ENCODE measurements around the gene SULT2B1.
"Not testable (repeated sequence)": the region's sequence is repeated elsewhere in the genome, so short reads cannot be mapped to it uniquely, and the experiment has no call there.

SULT2B1 gene

DNA sequence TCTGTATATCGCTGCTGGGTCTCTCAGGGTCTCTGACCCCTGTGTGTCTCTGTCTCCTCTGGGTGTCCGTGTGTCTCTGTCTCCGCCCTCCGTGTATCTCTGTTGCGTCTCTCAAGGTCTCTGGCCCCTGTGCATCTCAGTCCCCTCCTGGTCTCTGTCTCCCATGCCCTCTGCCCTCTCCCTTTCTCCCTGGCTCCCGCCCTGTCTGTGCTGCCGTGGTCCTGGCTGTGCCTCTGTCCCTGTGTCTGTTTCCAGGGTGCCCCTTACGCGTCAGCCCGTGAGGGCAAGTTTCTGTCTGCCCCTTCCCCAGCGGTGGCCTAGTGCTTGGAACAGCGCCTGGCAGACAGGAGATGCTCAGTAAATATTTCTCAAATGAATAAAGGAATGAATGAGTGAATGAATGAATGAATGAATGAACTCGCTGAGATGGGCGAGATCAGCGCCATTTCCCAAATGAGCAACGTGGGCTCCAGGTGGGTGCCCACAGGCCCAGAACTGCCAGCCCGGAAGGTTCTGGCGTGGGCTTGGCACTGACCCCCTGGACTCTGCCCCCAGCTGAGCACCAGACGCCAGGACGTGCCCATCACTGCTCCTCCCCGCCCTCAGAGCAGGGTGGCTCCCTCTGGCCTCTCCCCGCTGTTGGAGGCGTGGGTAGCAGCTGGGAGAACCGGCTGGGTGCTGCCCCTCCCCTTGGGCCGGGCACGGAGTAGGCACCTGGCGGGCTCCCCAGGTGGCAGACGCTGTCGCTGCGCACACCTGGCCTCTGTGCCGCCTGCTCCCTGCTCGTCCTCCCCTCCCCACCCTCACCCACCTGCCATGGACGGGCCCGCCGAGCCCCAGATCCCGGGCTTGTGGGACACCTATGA, at the start of gene SULT2B1:
TSS of gene SULT2B1 (plus strand) at position 736 of the 866 bp plus-strand sequence. CDS start at position 817, 81 bp downstream.
- no peak for FAIRE-seq

DNA sequence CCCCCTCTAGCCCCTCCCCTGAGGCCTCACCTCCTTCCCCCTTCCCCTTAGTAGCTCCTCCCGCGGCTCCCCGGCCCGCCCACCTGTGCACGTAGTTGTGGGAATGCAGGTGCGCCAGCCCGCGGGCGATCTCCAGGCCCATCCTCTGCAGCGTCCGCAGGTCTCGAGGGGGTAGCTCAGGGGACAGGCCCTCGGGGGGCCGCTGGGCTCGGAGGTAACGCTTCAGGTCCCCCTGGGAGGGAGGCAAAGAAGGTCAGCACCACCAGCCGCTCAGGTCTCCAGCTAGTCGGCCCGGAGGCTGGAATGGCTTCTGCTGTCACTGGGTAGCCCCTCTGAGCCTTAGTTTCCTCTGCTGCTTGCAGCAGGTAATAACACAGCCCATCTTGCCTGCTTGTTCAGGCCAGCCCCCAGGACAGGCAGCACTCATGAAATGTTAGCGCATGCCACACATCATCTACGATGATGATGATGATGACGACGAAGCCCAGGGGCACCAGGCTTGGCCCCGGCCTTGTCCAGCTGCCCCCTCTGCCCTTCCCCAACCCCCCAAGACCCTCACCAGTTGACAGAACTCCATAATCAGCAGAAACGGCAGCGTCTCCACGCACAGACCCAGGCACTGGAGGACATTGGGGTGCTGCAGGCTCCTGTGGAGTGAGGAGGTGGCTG, 49.5 kb upstream of the SULT2B1 start:
- no peak for FAIRE-seq

GRCh38 chr19:48506138-48506733, 45.7 kb upstream of the SULT2B1 start:
- peak; percentile 50 for FAIRE-seq

- no peak for FAIRE-seq
Observed at GRCh38 chr19:48507911-48508439, 44.0 kb upstream of the SULT2B1 start.

GRCh38 chr19:48508729-48509411, 43.1 kb upstream of the SULT2B1 start:
- no peak for FAIRE-seq

DNA sequence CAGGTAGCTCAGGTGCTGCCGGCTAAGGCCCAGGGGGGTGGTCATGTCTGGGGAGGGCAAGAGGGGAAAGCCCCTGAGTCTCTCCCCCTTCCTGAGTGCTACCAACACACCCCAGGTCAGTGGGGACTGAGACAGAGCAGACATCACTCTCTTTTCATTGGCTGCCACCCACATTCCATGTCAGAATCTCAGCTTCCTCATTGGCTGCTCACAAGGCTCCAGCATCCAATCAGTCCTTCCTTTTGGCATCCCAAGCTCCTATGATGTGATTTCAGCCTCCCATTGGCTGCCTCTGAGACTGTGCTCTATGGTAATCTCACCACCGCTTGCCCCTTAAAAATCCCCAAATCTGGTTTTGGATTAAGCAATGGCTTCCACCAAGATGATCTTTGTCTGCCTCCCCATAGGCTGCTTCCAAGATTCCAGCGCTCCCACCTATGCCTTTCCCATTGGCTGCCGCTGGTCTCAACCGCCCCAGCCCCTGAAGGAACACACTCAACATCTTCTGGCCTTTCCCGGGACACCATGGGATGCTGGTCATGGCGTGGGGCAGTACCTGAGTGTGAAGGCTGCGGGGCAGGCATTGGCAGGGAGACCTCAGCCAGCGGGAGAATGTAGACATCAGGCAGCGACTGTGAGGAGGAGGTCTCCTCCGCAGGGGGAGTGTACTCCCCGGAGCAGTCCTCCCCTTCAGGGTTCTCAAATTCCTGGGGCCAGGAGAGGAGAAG, 42.3 kb upstream of the SULT2B1 start:
- FAIRE-seq, result no peak

DNA sequence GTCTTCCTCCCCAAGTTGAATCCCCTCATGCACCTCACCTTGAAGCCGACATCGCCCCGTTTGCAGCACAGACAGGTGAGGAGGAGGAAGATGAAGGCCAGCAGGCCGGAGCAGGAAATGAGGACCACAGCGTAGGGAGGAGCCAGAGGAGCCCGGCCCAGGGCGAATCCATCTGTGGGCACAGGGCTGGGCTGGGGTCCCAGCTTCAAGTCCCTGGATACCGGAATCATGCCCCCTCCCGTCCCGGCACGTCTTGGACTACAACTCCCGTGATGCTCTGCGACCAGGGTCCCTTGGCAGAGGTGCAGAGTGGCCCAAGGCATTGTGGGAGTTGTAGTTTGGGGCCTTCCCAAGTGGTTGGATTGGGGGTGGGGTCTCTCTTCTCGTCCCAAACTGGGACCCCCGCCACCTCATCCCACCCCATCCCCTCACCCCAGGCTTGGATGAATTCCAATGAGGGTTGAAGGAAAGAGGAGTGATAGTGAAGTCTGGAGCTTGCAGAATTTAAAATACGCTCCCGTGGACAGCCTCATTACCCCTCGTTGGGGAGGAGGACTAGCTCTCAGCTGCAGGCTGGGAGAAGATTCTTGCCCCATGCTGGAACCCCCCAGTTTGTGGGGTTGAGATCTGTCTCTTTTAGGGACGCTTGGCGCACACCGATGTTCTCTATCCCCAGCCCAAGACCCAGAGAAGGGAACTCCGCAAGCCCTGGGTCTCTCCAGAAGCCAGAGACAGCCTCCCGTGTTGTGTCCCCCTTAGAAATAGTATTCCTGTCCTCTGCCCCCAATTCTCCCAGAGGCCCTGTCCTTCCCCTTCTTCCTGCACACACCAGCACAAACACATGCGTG, 41.3 kb upstream of the SULT2B1 start:
- no peak for FAIRE-seq

DNA sequence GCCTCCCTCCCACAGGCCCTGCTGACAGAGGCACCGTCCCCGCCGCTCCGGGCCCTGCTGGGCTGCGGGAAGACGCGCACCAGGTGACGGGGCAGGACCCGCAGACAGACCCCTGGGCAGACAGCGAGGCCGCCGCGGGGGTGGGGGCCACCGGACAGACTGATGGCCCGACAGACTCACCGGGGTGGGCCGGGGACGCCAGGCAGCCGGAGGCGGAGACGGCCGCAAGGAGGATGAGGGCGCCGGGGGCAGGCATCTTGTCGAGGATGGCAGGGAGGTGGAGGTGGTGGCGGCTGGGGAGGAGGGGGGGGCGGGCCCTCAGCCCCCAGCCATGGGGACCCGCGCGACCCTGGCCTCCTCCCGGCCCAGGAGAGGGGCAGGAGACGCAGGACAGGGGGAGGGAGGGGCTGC, 40.6 kb upstream of the SULT2B1 start:
- no peak for FAIRE-seq

- no peak for FAIRE-seq
Observed at GRCh38 chr19:48511800-48512503, 40.0 kb upstream of the SULT2B1 start, which contains the start of gene LMTK3. LMTK3 (minus strand) TSS chr19:48511835; CDS start chr19:48511576, 259 bp downstream.

DNA sequence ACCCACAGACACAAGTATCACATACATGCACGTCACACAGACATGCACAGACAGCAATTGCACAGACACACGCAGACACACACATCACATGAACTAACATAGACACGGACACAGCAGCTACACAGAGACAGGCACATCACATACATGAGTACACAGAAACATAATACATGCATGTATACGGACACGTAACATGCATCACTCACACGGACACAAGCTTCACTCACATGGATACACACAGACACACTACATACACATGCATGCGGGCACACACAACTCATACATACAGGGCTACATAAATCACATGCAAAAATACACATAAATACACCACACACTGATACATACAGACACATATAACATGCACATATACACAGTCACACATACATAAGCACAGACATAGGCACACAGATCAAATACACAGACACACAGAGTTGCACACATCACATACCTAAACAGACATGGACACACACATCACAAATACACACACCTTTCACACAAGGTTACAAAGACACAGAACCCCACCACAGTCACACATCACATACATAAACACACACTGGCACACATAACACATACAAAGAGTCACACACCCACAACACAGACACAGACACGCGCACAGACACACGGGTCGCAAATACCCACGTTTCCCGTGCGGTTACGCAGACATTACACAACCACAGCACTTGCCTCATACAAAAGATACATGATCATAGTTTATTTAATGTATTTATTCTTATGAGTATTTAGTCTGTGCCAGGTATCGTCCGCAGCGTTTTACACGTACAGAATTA, 39.3 kb upstream of the SULT2B1 start:
- no peak for FAIRE-seq

GRCh38 chr19:48513289-48514122, 38.5 kb upstream of the SULT2B1 start:
- FAIRE-seq, result no peak

DNA sequence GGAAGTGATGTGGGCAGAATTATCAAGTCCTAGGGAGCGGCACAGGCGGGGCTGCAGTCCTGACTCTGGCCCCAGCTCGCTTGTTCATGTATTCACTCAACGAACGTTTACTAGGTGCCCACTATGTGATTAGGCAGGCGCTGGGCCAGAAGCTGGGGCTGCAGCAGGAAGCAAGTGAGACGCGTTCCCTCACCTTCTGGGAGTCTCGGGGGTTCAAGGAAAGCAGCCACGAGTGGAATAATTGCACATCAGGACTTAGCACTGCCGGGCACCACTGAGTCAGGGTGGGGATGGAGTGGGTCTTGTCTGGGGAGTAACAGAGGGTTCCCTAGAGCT, 37.9 kb upstream of the SULT2B1 start:
- FAIRE-seq, result no peak

DNA sequence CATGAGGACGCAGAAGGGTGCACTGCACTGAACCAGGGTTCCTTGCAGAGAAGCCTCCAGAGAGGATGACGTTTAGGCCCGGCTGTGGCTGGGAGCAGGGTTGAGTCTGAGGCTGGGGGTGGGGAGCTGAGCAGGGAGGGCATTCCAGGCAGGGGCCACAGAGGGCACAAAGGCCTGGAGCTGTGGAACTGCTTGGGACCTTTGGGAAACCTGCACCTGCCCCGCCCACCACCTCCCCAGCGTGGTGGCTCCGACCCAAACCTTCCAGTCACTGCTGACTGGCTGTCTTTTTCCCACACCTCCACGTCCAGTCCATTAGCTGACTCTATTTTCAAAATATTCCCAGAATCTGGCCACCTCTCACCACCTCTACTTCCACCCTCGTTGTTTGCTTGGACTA, 35.4 kb upstream of the SULT2B1 start:
- no peak for FAIRE-seq

- FAIRE-seq, result no peak
Observed at GRCh38 chr19:48518207-48518606, 33.8 kb upstream of the SULT2B1 start.

GRCh38 chr19:48519426-48519825, 32.5 kb upstream of the SULT2B1 start:
- FAIRE-seq, result not testable (repeated sequence)

- FAIRE-seq, result no peak
Observed at GRCh38 chr19:48520134-48520533, 31.8 kb upstream of the SULT2B1 start.

DNA sequence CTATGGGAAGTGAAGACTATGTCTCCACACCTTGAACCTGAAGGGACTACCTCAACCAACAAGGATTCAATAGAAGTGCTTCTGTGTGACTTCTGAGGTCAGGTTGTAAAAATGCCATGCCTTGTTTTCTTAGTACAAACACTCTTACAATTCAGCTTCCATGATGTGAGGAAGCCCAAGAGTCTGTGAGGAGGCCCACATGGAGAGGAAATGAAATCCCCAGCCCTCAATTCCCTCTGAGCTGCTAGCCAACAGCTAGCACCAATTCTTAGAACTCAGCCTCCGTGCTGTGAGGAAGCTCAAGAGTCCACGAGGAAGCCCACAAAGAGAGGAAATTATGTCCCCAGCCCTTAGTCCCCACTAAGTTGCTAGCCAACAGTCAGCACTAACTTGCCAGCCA, 27.8 kb upstream of the SULT2B1 start:
- no peak for FAIRE-seq

GRCh38 chr19:48524732-48525131, 27.2 kb upstream of the SULT2B1 start:
- FAIRE-seq, result no peak

DNA sequence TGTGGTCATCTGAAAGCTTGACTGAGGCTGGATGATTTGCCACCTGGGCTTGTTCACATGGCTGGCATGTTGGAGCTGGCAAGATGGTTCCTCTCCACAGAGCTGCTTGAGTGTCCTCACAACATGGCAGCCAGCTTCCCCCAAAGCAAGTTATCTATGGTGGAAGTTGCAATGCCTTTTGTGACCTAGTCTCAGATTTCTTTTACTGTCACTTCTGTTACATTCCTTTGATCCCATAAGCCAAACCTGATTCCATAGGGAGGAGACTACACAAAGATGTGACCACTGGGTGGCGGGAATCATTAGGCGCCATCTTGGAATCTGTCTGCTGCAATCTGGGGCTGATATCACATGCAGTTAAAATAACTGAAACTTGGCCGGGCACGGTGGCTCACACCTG, 22.8 kb upstream of the SULT2B1 start:
- FAIRE-seq, result no peak
